T-cell (primary cell): ENCODE measurements around the gene TMEM139. TPM values are rescaled to one million over a fixed set of nuclear protein-coding genes. Genes with fewer than 3 reads are reported as not detected.

ENCODE experiments used
- ATAC-seq, 4 experiments: fragments of 200-7000 bp in 3 of 4; fragments of 150-1000 bp in 1 of 4; cut with Tn5 transposase; replicated peaks in 1 of 4; 1 replicate in 3 of 4; 2 replicates in 1 of 4; pipeline ENCODE4 v1.10.0; 2021; ENCODE audit warnings: moderate library complexity in 3 of 4, mild to moderate bottlenecking in 2 of 4, moderate number of reproducible peaks in 1 of 4
- CTCF ChIA-PET, 2 donors: fragments of 300-600 bp; sonication (Branson Sonifier 250); formaldehyde crosslinking; loops; one replicate each; lab custom pipeline; 2022; ENCODE audit warnings: antibody characterized with exemption in 2 of 2; lab: Charles Lee
- POLR2A ChIA-PET, 2 donors: fragments of 300-600 bp; sonication (Branson Sonifier 250); formaldehyde crosslinking; loops; one replicate each; lab custom pipeline; 2022; ENCODE audit warnings: antibody characterized with exemption in 2 of 2; lab: Charles Lee
- DNase-seq, 35 experiments: peaks; one replicate each; pipeline versions ENCODE4 v3.0.0 to v3.0.0-alpha.2; 2013 to 2023
- H3K27ac ChIP-seq: one replicate; pipeline ENCODE4 v1.5.1; 2013; ENCODE audit warnings: low read length
- H3K27me3 ChIP-seq, 2 experiments: replicated peaks in 1 of 2; 1 replicate in 1 of 2; 2 replicates in 1 of 2; pipeline versions ENCODE4 v1.6.1 to v1.7.0; 2013; ENCODE audit warnings: low read length in 1 of 2, mixed read lengths in 1 of 2; ENCODE audit not compliant: control insufficient read depth in 2 of 2, insufficient read depth in 2 of 2; ENCODE audit errors: extremely low read depth in 1 of 2
- H3K36me3 ChIP-seq, 2 donors: 1 replicate in 1 of 2; 2 replicates in 1 of 2; pipeline versions ENCODE4 v1.6.1 to v1.7.0; 2013; ENCODE audit warnings: low read length in 1 of 2; ENCODE audit not compliant: control insufficient read depth in 2 of 2, insufficient read depth in 1 of 2; ENCODE audit errors: extremely low read depth in 1 of 2
- H3K4me1 ChIP-seq, 2 experiments: 1 replicate in 1 of 2; 2 replicates in 1 of 2; pipeline versions ENCODE4 v1.6.1 to v1.7.0; 2013; ENCODE audit warnings: low read length in 2 of 2, mixed read lengths in 1 of 2; ENCODE audit not compliant: insufficient read depth in 2 of 2, control insufficient read depth in 1 of 2; ENCODE audit errors: extremely low read depth in 1 of 2
- H3K4me3 ChIP-seq, 2 donors: 1 replicate in 1 of 2; 2 replicates in 1 of 2; pipeline versions ENCODE4 v1.5.1 to v1.7.0; 2013; ENCODE audit warnings: mild to moderate bottlenecking in 2 of 2, low read length in 1 of 2, moderate library complexity in 1 of 2; ENCODE audit not compliant: control insufficient read depth in 1 of 2; ENCODE audit errors: extremely low read depth in 1 of 2
- H3K9me3 ChIP-seq: 2 replicates; pipeline ENCODE4 v1.7.0; 2013
- H3K27ac Mint-ChIP-seq, 2 donors: one replicate each; pipeline ENCODE4 v1.8.0; 2020 to 2021; ENCODE audit warnings: mild to moderate bottlenecking in 2 of 2, mixed read lengths in 2 of 2
- H3K27me3 Mint-ChIP-seq, 2 donors: one replicate each; pipeline ENCODE4 v1.8.0; 2021 to 2022; ENCODE audit warnings: mixed read lengths in 2 of 2
- H3K36me3 Mint-ChIP-seq: one replicate; pipeline ENCODE4 v1.8.0; 2021; ENCODE audit warnings: mixed read lengths
- H3K4me1 Mint-ChIP-seq, 3 donors: one replicate each; pipeline ENCODE4 v1.8.0; 2020 to 2022; ENCODE audit warnings: mixed read lengths in 3 of 3, mild to moderate bottlenecking in 1 of 3
- H3K4me3 Mint-ChIP-seq, 3 donors: one replicate each; pipeline ENCODE4 v1.8.0; 2020 to 2022; ENCODE audit warnings: mild to moderate bottlenecking in 3 of 3, mixed read lengths in 3 of 3, moderate library complexity in 3 of 3
- H3K9me3 Mint-ChIP-seq, 3 donors: one replicate each; pipeline ENCODE4 v1.8.0; 2020 to 2022; ENCODE audit warnings: mixed read lengths in 3 of 3
- WGBS: methylation state at CpG from one replicate; pipeline ENCODE4 v1.1.5; 2013; ENCODE audit warnings: missing lambda C conversion rate; ENCODE audit not compliant: insufficient coverage; 5-methylcytosine and 5-hydroxymethylcytosine counted together
- total RNA-seq, 35 experiments: library from RNA in 6 of 35; stranded (reverse) in 6 of 35; fragments of 120-200 nt in 1 of 35; gene quantifications; one replicate each; pipeline versions ENCODE4 v1.2.1 to v1.2.4 and lab custom pipeline; 2013 to 2026

TMEM139 gene
- total RNA-seq, 5 donors from 2014 or later (not counting 1 experiment from before 2014, with no cell fraction given) = 0.66 to 1.6 (median 1.2) TPM; not detected in 1

- Histone ChIP-seq H3K27ac (no peak overlapping the region), H3K36me3 (no peaks in the 10 kb centered on the region), H3K4me1 (peaks cover 3 to 5% of the 10 kb centered on the region in 2 experiments), H3K27me3 (peaks cover 0 to 7% of the 10 kb centered on the region in 2 experiments), H3K9me3 (peaks cover 6% of the 10 kb centered on the region), H3K4me3 (no peak overlapping the region)
- Mint-ChIP-seq H3K36me3 (peaks cover 10% of the 10 kb centered on the region), H3K27me3 (peaks cover 12 to 14% of the 10 kb centered on the region in 2 donors), H3K9me3 (peaks cover 13 to 21% (median 14%) of the 10 kb centered on the region in 3 donors), H3K4me3 (no peak overlapping the region), H3K27ac (no peak overlapping the region), H3K4me1 (peaks cover 25 to 31% (median 27%) of the 10 kb centered on the region in 3 donors)
- ATAC-seq (no peak), DNase-seq (no peak)
- ChIA-PET CTCF (interaction anchor here (0.6 to 3.8 kb wide), 77 partner anchors 8 to 1767 kb away, joined by 3 to 98 read pairs (median 6); partner anchors contain the start of genes GSTK1 (in 2 of the 2), CASP2 (in 1 of the 2), DENND11 (in 1 of the 2) and EPHA1 (in 1 of the 2)), POLR2A (interaction anchor here in 1 of 2 donors (0.6 to 0.7 kb wide), 2 partner anchors 13 to 455 kb away, joined by 3 to 7 read pairs; no protein-coding TSS in a partner anchor)
These were observed 44.9 kb upstream of the TMEM139 start for GRCh38 chr7:143239813-143240212.

DNA sequence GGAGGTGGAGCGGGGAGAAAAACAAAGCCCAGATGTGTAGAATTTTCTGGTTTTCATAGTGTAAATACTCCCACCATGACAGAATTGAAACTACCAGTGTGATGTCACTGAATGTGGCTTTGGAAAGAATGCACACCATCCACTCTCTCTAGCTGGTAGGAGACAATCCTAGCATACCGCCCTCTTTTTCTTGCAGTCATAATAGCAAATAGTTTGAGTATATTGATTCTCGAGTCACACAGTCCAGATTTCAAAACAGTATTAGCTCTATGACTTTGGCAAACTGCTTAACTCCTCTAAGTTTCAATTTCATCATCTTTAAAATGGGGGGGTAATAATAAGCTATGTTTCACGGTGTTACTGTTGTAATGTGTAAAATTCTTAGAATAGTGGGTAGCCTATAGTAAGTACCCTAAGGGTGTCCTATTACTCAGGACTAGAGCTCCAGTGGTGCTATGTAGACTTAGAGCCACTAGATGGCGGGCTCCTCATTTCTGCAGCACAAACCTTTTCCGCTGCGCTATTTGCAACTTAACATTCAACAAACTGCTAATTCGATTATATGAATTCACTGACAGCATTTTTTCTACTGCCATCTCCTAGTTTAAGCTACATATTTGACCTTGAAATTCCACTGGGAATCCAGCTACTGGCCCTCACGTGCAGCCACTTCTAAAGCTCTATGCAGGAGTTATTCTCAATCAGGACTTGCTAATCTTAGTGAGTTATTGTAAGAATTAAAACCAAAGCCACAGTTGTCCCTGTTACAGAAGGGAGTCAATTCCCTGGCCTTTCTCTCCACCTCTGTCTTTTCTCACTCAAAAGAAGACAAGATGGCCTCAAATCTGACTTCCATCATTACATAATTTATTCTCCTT lies 44.2 kb upstream of the TMEM139 start:
- ATAC-seq = peak; percentile 83 to 94 (median 88)
- Mint-ChIP-seq H3K36me3 (peaks cover 10% of the 10 kb centered on the region), H3K4me1 (peaks cover 31 to 38% (median 33%) of the 10 kb centered on the region in 3 donors), H3K27me3 (peaks cover 9% of the 10 kb centered on the region in 2 donors), H3K4me3 (no peak overlapping the region), H3K27ac (peak overlapping the region; percentile 44 to 81), H3K9me3 (peaks cover 13 to 20% (median 14%) of the 10 kb centered on the region in 3 donors)
- WGBS = 0% methylated on average over 4 of the region's 9 CpGs
- Histone ChIP-seq H3K27ac (no peak overlapping the region), H3K4me3 (no peak overlapping the region), H3K36me3 (no peaks in the 10 kb centered on the region), H3K9me3 (peaks cover 6% of the 10 kb centered on the region), H3K27me3 (peaks cover 0 to 6% of the 10 kb centered on the region in 2 experiments), H3K4me1 (peaks cover 7 to 12% of the 10 kb centered on the region in 2 experiments)
- POLR2A ChIA-PET = interaction anchor here in 1 of 2 donors (0.6 to 0.7 kb wide), 2 partner anchors 56 to 456 kb away, joined by 4 to 7 read pairs; no protein-coding TSS in a partner anchor
- peak; percentile 34 to 87 (median 67) for DNase-seq
- CTCF ChIA-PET = interaction anchor here (0.6 to 3.8 kb wide), 88 partner anchors 8 to 1768 kb away, joined by 3 to 98 read pairs (median 6); partner anchors contain the start of genes GSTK1 (in 2 of the 2), CASP2 (in 1 of the 2), DENND11 (in 1 of the 2) and EPHA1 (in 1 of the 2)

- Mint-ChIP-seq H3K9me3 (peaks cover 0 to 5% (median 2%) of the 10 kb centered on the region in 3 donors), H3K36me3 (peaks cover 1% of the 10 kb centered on the region), H3K4me3 (no peak overlapping the region), H3K27ac (no peak overlapping the region), H3K4me1 (peaks cover 49 to 56% (median 51%) of the 10 kb centered on the region in 3 donors), H3K27me3 (peaks cover 0 to 1% of the 10 kb centered on the region in 2 donors)
- CTCF ChIA-PET = interaction anchor here in 1 of 2 donors (0.6 to 3.8 kb wide), 5 partner anchors 13 to 248 kb away, joined by 3 to 35 read pairs (median 3); no protein-coding TSS in a partner anchor
- POLR2A ChIA-PET = no interaction called here
- ATAC-seq (no peak), DNase-seq (no peak)
- H3K4me3 ChIP-seq = no peak overlapping the region
- no peaks in the 10 kb centered on the region for H3K9me3 ChIP-seq
- H3K27me3 ChIP-seq = peaks cover 0 to 6% of the 10 kb centered on the region in 2 experiments
- no peak overlapping the region for H3K27ac ChIP-seq
- peaks cover 20 to 23% of the 10 kb centered on the region in 2 experiments for H3K4me1 ChIP-seq
- WGBS = 100% methylated on average over 3 of the region's 11 CpGs
- no peaks in the 10 kb centered on the region for H3K36me3 ChIP-seq
These were observed 42.5 kb upstream of the TMEM139 start for GRCh38 chr7:143242306-143242705.

- Mint-ChIP-seq H3K9me3 (peaks cover 0 to 5% (median 1%) of the 10 kb centered on the region in 3 donors), H3K27me3 (no peaks in the 10 kb centered on the region), H3K4me3 (no peak overlapping the region), H3K4me1 (peaks cover 55 to 63% (median 57%) of the 10 kb centered on the region in 3 donors), H3K36me3 (peaks cover under 1% of the 10 kb centered on the region), H3K27ac (peak overlapping the region in 1 of 2 donors; percentile 83)
- peaks cover 20 to 27% of the 10 kb centered on the region in 2 experiments for H3K4me1 ChIP-seq
- no peak for ATAC-seq
- H3K27ac ChIP-seq = no peak overlapping the region
- no peaks in the 10 kb centered on the region for H3K27me3 ChIP-seq
- DNase-seq = no peak
- H3K4me3 ChIP-seq = no peak overlapping the region
- no peaks in the 10 kb centered on the region for H3K36me3 ChIP-seq
- WGBS = 96% methylated on average over 4 of the region's 7 CpGs
- H3K9me3 ChIP-seq = no peaks in the 10 kb centered on the region
- ChIA-PET CTCF (interaction anchor here (0.6 to 3.0 kb wide), 15 partner anchors 10 to 264 kb away, joined by 3 to 11 read pairs (median 3); no protein-coding TSS in a partner anchor), POLR2A (interaction anchor here in 1 of 2 donors (0.6 kb wide), 2 partner anchors 55 to 298 kb away, joined by 3 to 4 read pairs; no protein-coding TSS in a partner anchor)
These were observed 41.6 kb upstream of the TMEM139 start for GRCh38 chr7:143243111-143243510.

DNA sequence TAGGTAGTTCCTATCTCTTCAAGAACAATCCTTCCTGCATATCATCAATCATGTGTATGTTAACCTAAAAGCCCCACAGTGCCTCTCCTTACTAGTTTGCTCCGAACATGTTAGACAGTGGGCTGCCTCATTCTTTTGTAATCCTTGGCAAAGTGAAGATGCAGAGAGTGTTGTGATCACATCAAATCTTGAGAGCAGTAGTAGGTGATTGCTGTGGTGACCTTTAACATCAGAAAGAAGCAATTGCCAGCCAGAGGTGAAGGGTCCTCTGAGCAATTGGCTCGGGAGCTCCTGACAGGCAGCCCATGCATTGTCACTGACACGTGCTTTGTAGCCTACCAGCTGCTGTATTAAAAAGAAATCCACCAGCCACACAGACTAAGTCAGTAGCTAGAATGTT lies 41.1 kb upstream of the TMEM139 start:
- Histone ChIP-seq H3K4me3 (no peak overlapping the region), H3K27me3 (no peaks in the 10 kb centered on the region), H3K4me1 (peaks cover 20 to 27% of the 10 kb centered on the region in 2 experiments), H3K27ac (no peak overlapping the region), H3K36me3 (no peaks in the 10 kb centered on the region), H3K9me3 (no peaks in the 10 kb centered on the region)
- no CpG with 5 or more reads among the region's 3 CpGs for WGBS
- peaks cover 0 to 5% (median 4%) of the 10 kb centered on the region in 3 donors for H3K9me3 Mint-ChIP-seq
- POLR2A ChIA-PET = interaction anchor here in 1 of 2 donors (0.6 kb wide), 1 partner anchor 298 kb away, joined by 4 read pairs; no protein-coding TSS in a partner anchor
- CTCF ChIA-PET = interaction anchor here (0.6 to 3.0 kb wide), 15 partner anchors 9 to 263 kb away, joined by 3 to 11 read pairs (median 4); no protein-coding TSS in a partner anchor
- H3K36me3 Mint-ChIP-seq = peaks cover 3% of the 10 kb centered on the region
- H3K4me3 Mint-ChIP-seq = no peak overlapping the region
- no peaks in the 10 kb centered on the region for H3K27me3 Mint-ChIP-seq
- no peak for DNase-seq
- no peak for ATAC-seq
- H3K27ac Mint-ChIP-seq = peak overlapping the region; percentile 50 to 83
- peaks cover 58 to 68% (median 61%) of the 10 kb centered on the region in 3 donors for H3K4me1 Mint-ChIP-seq
